ENCODE results near the gene CHN2.

CHN2 gene

GRCh38 chr7:29458933-29459332, 264.4 kb downstream of the CHN2 start:
- CTCF ChIA-PET = no interaction called here
- POLR2A ChIA-PET = no interaction called here

GRCh38 chr7:29459589-29459988, 265.0 kb downstream of the CHN2 start:
- POLR2A ChIA-PET = no interaction called here

More at GRCh38 chr7:29458933-29459332, 264.4 kb downstream of the CHN2 start:
- DNase-seq (ENCODE audit: extremely low spot score) = no peak
- TF ChIP-seq CTCF (IDR thresholded peaks at IDR 0.05; ENCODE audit: control extremely low read depth, extremely low read depth, low read depth, missing control alignments) = no peak

GRCh38 chr7:29461996-29462395, 267.4 kb downstream of the CHN2 start:
- ChIA-PET POLR2A (no interaction called here), CTCF (no interaction called here)
- no peak for TF ChIP-seq CTCF (IDR thresholded peaks at IDR 0.05; ENCODE audit: control extremely low read depth, extremely low read depth, low read depth, missing control alignments)
- no peak for DNase-seq (ENCODE audit: extremely low spot score)

More at GRCh38 chr7:29459589-29459988, 265.0 kb downstream of the CHN2 start:
- DNase-seq (ENCODE audit: extremely low spot score) = no peak
- no peak for TF ChIP-seq CTCF (IDR thresholded peaks at IDR 0.05; ENCODE audit: control extremely low read depth, extremely low read depth, low read depth, missing control alignments)
- CTCF ChIA-PET = no interaction called here

- no peak for DNase-seq (ENCODE audit: extremely low spot score)
- CTCF ChIA-PET = interaction anchor here (1.2 to 1.5 kb wide), 2 partner anchors 8 to 15 kb away, joined by 3 to 4 read pairs; no protein-coding TSS in a partner anchor
- no peak for TF ChIP-seq CTCF (IDR thresholded peaks at IDR 0.05; ENCODE audit: control extremely low read depth, extremely low read depth, low read depth, missing control alignments)
- POLR2A ChIA-PET = no interaction called here
These were observed 269.1 kb downstream of the CHN2 start for GRCh38 chr7:29463504-29464158.

- POLR2A ChIA-PET = no interaction called here
- TF ChIP-seq CTCF (IDR thresholded peaks at IDR 0.05; ENCODE audit: control extremely low read depth, extremely low read depth, low read depth, missing control alignments) = no peak
- CTCF ChIA-PET = interaction anchor here (1.1 to 1.5 kb wide), 3 partner anchors 9 to 38 kb away, joined by 3 to 4 read pairs (median 3); no protein-coding TSS in a partner anchor
- DNase-seq (ENCODE audit: extremely low spot score) = no peak
These were observed 270.2 kb downstream of the CHN2 start for GRCh38 chr7:29464753-29465152.

GRCh38 chr7:29467193-29467926, 272.8 kb downstream of the CHN2 start:
- CTCF ChIA-PET = interaction anchor here (0.8 to 1.0 kb wide), 2 partner anchors 10 to 42 kb away, joined by 3 read pairs; no protein-coding TSS in a partner anchor
- no peak for DNase-seq (ENCODE audit: extremely low spot score)
- no peak for TF ChIP-seq CTCF (IDR thresholded peaks at IDR 0.05; ENCODE audit: control extremely low read depth, extremely low read depth, low read depth, missing control alignments)
- POLR2A ChIA-PET = no interaction called here

Measured in GM10248 (cell line).